Measurements from ENCODE around the gene CCL21.
A peak's percentile ranks its signal among the peaks of the same experiment; 100 is the strongest.

Gene CCL21

DNA sequence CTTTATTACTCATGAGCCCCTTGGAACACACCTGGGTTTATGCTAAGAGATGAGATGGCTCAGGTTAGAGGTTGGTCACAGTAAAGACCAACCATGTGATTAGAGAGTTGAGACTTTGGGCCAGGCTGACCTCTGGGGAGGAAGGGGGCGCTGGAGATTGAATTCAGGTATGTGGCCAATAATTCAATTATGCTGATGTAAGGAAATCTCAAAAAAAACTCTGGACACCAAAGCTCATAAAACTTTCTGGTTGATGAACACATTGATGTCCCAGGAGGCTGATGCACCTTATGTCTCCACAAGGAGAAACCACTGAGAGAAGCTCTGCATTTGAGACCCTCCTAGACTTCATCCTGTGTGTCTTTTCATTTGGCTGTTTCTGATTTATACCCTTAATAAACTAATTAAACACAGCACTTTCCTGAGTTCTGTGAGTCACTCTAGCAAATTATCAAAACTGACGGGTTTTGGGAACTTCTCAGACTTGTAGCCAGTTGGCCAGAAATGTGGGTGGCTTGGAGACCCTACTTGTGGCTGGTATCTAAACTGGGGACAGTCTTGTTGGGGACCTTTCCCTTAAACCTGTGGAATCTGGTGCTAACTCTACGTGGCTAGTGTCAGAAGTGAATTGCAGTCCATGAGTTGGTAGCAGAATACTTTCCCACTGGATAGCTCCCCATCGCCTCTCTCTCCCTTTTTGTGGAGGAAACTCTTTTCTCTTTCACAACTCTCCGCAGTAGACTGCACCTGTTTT is 40.0 kb downstream of the CCL21 start:
- DNase-seq (ENCODE audit: low read depth in 2 of 2) = no peak

- peak; percentile 65 to 78 for DNase-seq (ENCODE audit: low read depth in 2 of 2)
Measured at GRCh38 chr9:34665381-34666250, 44.3 kb downstream of the CCL21 start.

- DNase-seq (ENCODE audit: low read depth in 2 of 2) = no peak
Measured at GRCh38 chr9:34665067-34665380, 44.9 kb downstream of the CCL21 start.

DNA sequence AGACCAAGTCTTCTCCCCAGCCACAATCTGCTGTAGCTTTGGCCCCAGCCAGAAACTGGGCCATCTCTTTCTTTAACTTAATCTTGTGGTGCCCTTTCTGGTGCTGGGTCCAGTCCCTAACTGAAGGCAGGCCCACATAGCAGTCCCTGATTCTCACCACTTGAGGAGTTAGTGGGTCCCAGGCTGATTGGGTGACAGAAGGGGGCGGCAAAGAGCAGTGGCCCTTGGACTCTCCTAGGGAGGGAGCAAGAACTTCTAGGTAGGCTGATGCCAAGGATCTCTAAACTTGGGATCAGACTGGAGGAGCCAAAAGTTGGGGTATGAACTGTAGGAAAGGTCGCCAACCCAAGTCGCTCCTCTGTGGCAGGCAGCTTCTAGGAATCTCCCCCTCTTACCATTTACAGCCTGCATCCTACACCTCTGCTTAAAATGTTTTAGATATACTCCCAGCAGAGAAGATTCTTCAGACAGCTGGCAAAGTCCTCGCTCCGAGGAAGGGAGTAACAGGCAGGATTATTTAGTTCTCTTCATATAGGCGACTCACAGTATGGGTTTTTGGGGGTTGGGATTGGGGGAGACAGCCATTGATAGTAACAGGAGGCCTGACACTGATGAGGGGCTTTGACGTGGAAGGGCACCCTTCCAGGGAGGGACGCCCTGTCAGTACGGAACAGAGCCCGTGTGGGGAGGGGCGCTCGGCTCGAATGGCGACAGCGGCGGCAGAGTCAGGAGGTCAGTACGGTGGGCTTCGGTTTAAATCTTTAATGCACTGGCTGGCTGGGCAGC is 45.5 kb downstream of the CCL21 start:
- DNase-seq (ENCODE audit: low read depth in 2 of 2) = peak in 1 of 2 donors; percentile 56

DNA sequence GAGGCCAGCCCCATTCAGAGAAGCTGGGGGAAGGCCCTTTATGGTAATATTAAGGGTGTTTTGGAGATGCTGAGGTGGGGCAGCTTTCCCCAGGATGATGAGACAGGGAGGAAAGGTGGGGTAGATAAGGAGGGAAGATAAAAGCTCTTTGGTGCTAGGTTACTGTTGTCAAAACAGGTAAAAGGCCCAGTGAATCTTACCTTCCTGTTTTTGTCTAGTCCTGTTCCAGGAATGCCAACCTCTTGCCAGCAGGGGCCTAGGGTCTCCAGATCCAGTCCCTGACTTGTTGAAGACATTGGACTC is 46.7 kb downstream of the CCL21 start:
- DNase-seq (ENCODE audit: low read depth in 2 of 2) = no peak

- DNase-seq (ENCODE audit: low read depth in 2 of 2) = no peak
Measured at GRCh38 chr9:34662526-34663302, 47.2 kb downstream of the CCL21 start, which contains the start of gene CCL27. CCL27 (minus strand) TSS chr9:34662657; CDS start chr9:34662633, 24 bp downstream.

GRCh38 chr9:34659592-34660253 is 50.2 kb downstream of the CCL21 start:
- DNase-seq (ENCODE audit: low read depth in 2 of 2) = no peak

Measured in stimulated activated CD8-positive, alpha-beta memory T cell treated with anti-CD3 and anti-CD28 coated beads, Interleukin-15, amount 100 ng/mL, for 48 hours (primary cell).